HEK293 (cell line): Measurements from ENCODE around the gene FOXM1.

ENCODE experiments used
- CTCF ChIA-PET: fragments of 350-600 bp; formaldehyde crosslinking; extraction: SDS; loops from one replicate; lab custom pipeline; 2021; ENCODE audit warnings: antibody characterized with exemption; lab: Yijun Ruan, JAX
- POLR2A ChIA-PET: fragments of 300-600 bp; formaldehyde crosslinking; extraction: SDS; loops from one replicate; lab custom pipeline; 2020; ENCODE audit warnings: antibody characterized with exemption, inconsistent platforms; lab: Yijun Ruan, JAX
- H3K27ac ChIP-seq: fragments of 200-500 bp; sonication (Bioruptor generic); 2 replicates; pipeline ENCODE4 v1.5.1; 2014; ENCODE audit warnings: low read depth, low read length, control low read depth, inconsistent platforms; ENCODE audit errors: extremely low read depth
- H3K36me3 ChIP-seq, 2 experiments: fragments of 200-500 bp in 1 of 2; sonication (Bioruptor generic) in 1 of 2; 1 replicate in 1 of 2; 2 replicates in 1 of 2; pipeline ENCODE4 v1.5.1; 2014 to 2017; ENCODE audit warnings: inconsistent platforms in 2 of 2, low read length in 2 of 2; ENCODE audit not compliant: control insufficient read depth in 2 of 2, insufficient read depth in 1 of 2
- H3K4me1 ChIP-seq: fragments of 200-500 bp; sonication (Bioruptor generic); 2 replicates; pipeline ENCODE4 v1.5.1; 2014; ENCODE audit warnings: mild to moderate bottlenecking, low read length, inconsistent platforms; ENCODE audit not compliant: control insufficient read depth, insufficient read depth
- H3K4me3 ChIP-seq: 2 replicates; pipeline ENCODE4 v1.5.1; 2011; ENCODE audit warnings: low read depth, mild to moderate bottlenecking, control low read depth, low read length, moderate library complexity
- H3K9me3 ChIP-seq: fragments of 200-500 bp; sonication (Bioruptor generic); 2 replicates; pipeline ENCODE4 v1.5.1; 2014; ENCODE audit warnings: low read depth, low read length, inconsistent platforms; ENCODE audit not compliant: control insufficient read depth, insufficient read depth
- KLF16 ChIP-seq: fragments of 450-650 bp; formaldehyde crosslinking; IDR thresholded peaks from 2 replicates; pipeline ENCODE4 v1.5.1; 2017; ENCODE audit warnings: missing biosample characterization, missing genetic modification characterization
- PRDM6 ChIP-seq: fragments of 450-650 bp; formaldehyde crosslinking; IDR thresholded peaks from 2 replicates; pipeline ENCODE4 v1.5.1; 2017; ENCODE audit warnings: missing biosample characterization, missing genetic modification characterization
- SP3 ChIP-seq: fragments of 450-650 bp; formaldehyde crosslinking; IDR thresholded peaks from 2 replicates; pipeline ENCODE4 v1.5.1; 2016; ENCODE audit warnings: missing biosample characterization, missing genetic modification characterization
- WT1 ChIP-seq: fragments of 450-650 bp; formaldehyde crosslinking; IDR thresholded peaks from 2 replicates; pipeline ENCODE4 v1.5.1; 2016; ENCODE audit warnings: missing biosample characterization, missing genetic modification characterization
- ZBTB17 ChIP-seq: fragments of 450-650 bp; formaldehyde crosslinking; IDR thresholded peaks from 2 replicates; pipeline ENCODE4 v1.5.1; 2016; ENCODE audit warnings: missing biosample characterization, missing genetic modification characterization
- ZBTB20 ChIP-seq: fragments of 450-650 bp; formaldehyde crosslinking; IDR thresholded peaks from 2 replicates; pipeline ENCODE4 v1.5.1; 2016; ENCODE audit warnings: missing biosample characterization, missing genetic modification characterization
- ZNF157 ChIP-seq: fragments of 450-650 bp; formaldehyde crosslinking; IDR thresholded peaks from 2 replicates; pipeline ENCODE4 v1.5.1; 2016; ENCODE audit warnings: missing biosample characterization, missing genetic modification characterization
- ZNF2 ChIP-seq: fragments of 450-650 bp; formaldehyde crosslinking; IDR thresholded peaks from 2 replicates; pipeline ENCODE4 v1.5.1; 2016; ENCODE audit warnings: missing biosample characterization, missing genetic modification characterization
- ZNF239 ChIP-seq: fragments of 450-650 bp; formaldehyde crosslinking; IDR thresholded peaks from 2 replicates; pipeline ENCODE4 v1.5.1; 2016; ENCODE audit warnings: missing biosample characterization, missing genetic modification characterization
- ZNF24 ChIP-seq: fragments of 450-650 bp; formaldehyde crosslinking; IDR thresholded peaks from 2 replicates; pipeline ENCODE4 v1.5.1; 2016; ENCODE audit warnings: missing biosample characterization, missing genetic modification characterization
- ZNF335 ChIP-seq: fragments of 450-650 bp; formaldehyde crosslinking; conservative IDR thresholded peaks from 2 replicates; pipeline ENCODE4 v1.5.1; 2016; ENCODE audit warnings: missing biosample characterization, missing genetic modification characterization
- ZNF48 ChIP-seq: fragments of 450-650 bp; formaldehyde crosslinking; IDR thresholded peaks from 2 replicates; pipeline ENCODE4 v1.5.1; 2016; ENCODE audit warnings: missing biosample characterization, missing genetic modification characterization
- ZNF530 ChIP-seq: fragments of 450-650 bp; formaldehyde crosslinking; IDR thresholded peaks from 2 replicates; pipeline ENCODE4 v1.5.1; 2016; ENCODE audit warnings: low read depth, missing biosample characterization, missing genetic modification characterization
- ZNF561 ChIP-seq: fragments of 450-650 bp; IDR thresholded peaks from 2 replicates; pipeline ENCODE4 v1.5.1; 2018; ENCODE audit warnings: missing biosample characterization, missing genetic modification characterization, borderline replicate concordance
- ZNF654 ChIP-seq: fragments of 450-650 bp; formaldehyde crosslinking; IDR thresholded peaks from 2 replicates; pipeline ENCODE4 v1.5.1; 2016; ENCODE audit warnings: low read depth, missing biosample characterization, missing genetic modification characterization
- TF ChIP-seq, protein P1 (sequence below): fragments of 450-650 bp; formaldehyde crosslinking; IDR thresholded peaks from 2 replicates; pipeline ENCODE4 v1.5.1; 2016; ENCODE audit warnings: missing biosample characterization, missing genetic modification characterization
- TF ChIP-seq, protein P2 (sequence below): fragments of 450-650 bp; formaldehyde crosslinking; IDR thresholded peaks from 2 replicates; pipeline ENCODE4 v1.5.1; 2016; ENCODE audit warnings: missing biosample characterization, missing genetic modification characterization
- TF ChIP-seq, protein P3 (sequence below): fragments of 450-650 bp; formaldehyde crosslinking; IDR thresholded peaks from 2 replicates; pipeline ENCODE4 v1.5.1; 2016; ENCODE audit warnings: missing biosample characterization, missing genetic modification characterization
- TF ChIP-seq, protein P4 (sequence below): fragments of 450-650 bp; formaldehyde crosslinking; IDR thresholded peaks from 2 replicates; pipeline ENCODE4 v1.5.1; 2017; ENCODE audit warnings: missing biosample characterization, mild to moderate bottlenecking, missing genetic modification characterization, moderate library complexity
- TF ChIP-seq, protein P5 (sequence below): fragments of 450-650 bp; formaldehyde crosslinking; IDR thresholded peaks from 2 replicates; pipeline ENCODE4; 2016; ENCODE audit warnings: missing biosample characterization, missing genetic modification characterization

Gene FOXM1

DNA sequence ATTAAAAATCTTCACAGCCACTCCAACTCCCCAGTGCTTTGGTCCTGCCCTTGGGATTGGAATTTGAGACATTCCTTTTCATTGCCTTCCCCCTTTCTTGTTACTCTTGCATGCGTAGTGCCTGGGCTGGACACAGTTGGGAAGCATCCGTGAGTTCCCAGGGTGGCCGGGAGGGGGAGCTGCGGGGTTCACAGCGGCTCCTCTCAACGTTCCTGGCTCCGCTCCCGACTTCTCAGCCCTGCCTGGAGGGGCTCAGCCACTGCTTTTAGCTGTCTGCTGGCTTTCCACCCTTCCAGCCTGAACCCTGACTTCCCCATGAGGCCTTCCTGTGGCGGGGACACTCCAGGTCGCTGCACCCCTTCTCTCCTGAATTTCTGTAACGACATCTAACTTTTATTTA lies 23.3 kb downstream of the FOXM1 start:
- H3K27ac ChIP-seq, result no peak overlapping the region
- H3K4me3 ChIP-seq, result no peak overlapping the region
- TF ChIP-seq ZBTB17, result 0 out of 2 replicates have a peak, but pooled peaks have one; percentile 39
- TF ChIP-seq, protein P1, sequence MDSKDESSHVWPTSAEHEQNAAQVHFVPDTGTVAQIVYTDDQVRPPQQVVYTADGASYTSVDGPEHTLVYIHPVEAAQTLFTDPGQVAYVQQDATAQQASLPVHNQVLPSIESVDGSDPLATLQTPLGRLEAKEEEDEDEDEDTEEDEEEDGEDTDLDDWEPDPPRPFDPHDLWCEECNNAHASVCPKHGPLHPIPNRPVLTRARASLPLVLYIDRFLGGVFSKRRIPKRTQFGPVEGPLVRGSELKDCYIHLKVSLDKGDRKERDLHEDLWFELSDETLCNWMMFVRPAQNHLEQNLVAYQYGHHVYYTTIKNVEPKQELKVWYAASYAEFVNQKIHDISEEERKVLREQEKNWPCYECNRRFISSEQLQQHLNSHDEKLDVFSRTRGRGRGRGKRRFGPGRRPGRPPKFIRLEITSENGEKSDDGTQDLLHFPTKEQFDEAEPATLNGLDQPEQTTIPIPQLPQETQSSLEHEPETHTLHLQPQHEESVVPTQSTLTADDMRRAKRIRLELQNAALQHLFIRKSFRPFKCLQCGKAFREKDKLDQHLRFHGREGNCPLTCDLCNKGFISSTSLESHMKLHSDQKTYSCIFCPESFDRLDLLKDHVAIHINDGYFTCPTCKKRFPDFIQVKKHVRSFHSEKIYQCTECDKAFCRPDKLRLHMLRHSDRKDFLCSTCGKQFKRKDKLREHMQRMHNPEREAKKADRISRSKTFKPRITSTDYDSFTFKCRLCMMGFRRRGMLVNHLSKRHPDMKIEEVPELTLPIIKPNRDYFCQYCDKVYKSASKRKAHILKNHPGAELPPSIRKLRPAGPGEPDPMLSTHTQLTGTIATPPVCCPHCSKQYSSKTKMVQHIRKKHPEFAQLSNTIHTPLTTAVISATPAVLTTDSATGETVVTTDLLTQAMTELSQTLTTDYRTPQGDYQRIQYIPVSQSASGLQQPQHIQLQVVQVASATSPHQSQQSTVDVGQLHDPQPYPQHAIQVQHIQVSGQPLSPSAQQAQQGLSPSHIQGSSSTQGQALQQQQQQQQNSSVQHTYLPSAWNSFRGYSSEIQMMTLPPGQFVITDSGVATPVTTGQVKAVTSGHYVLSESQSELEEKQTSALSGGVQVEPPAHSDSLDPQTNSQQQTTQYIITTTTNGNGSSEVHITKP (tag by site-specific recombination), result 0 out of 2 replicates have a peak, but pooled peaks have one; percentile 41
- peak; percentile 71; the same call in 1 of the 2 replicates for TF ChIP-seq ZNF2
- TF ChIP-seq ZNF24 (tag by site-specific recombination), result 0 out of 2 replicates have a peak, but pooled peaks have one; percentile 38
- TF ChIP-seq ZNF157 (tag by site-specific recombination), result no peak
- TF ChIP-seq, protein P2, sequence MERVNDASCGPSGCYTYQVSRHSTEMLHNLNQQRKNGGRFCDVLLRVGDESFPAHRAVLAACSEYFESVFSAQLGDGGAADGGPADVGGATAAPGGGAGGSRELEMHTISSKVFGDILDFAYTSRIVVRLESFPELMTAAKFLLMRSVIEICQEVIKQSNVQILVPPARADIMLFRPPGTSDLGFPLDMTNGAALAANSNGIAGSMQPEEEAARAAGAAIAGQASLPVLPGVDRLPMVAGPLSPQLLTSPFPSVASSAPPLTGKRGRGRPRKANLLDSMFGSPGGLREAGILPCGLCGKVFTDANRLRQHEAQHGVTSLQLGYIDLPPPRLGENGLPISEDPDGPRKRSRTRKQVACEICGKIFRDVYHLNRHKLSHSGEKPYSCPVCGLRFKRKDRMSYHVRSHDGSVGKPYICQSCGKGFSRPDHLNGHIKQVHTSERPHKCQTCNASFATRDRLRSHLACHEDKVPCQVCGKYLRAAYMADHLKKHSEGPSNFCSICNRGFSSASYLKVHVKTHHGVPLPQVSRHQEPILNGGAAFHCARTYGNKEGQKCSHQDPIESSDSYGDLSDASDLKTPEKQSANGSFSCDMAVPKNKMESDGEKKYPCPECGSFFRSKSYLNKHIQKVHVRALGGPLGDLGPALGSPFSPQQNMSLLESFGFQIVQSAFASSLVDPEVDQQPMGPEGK (tag by site-specific recombination), result 0 out of 2 replicates have a peak, but pooled peaks have one; percentile 14
- TF ChIP-seq WT1 (tag by site-specific recombination), result no peak
- TF ChIP-seq ZNF48 (tag by site-specific recombination), result no peak
- no peak for TF ChIP-seq ZNF335 (tag by site-specific recombination)
- TF ChIP-seq ZNF239 (tag by site-specific recombination), result no peak
- TF ChIP-seq ZNF530, result no peak
- TF ChIP-seq ZNF654 (tag by site-specific recombination), result peak; percentile 36; the same call in 1 of the 2 replicates
- TF ChIP-seq, protein P3, sequence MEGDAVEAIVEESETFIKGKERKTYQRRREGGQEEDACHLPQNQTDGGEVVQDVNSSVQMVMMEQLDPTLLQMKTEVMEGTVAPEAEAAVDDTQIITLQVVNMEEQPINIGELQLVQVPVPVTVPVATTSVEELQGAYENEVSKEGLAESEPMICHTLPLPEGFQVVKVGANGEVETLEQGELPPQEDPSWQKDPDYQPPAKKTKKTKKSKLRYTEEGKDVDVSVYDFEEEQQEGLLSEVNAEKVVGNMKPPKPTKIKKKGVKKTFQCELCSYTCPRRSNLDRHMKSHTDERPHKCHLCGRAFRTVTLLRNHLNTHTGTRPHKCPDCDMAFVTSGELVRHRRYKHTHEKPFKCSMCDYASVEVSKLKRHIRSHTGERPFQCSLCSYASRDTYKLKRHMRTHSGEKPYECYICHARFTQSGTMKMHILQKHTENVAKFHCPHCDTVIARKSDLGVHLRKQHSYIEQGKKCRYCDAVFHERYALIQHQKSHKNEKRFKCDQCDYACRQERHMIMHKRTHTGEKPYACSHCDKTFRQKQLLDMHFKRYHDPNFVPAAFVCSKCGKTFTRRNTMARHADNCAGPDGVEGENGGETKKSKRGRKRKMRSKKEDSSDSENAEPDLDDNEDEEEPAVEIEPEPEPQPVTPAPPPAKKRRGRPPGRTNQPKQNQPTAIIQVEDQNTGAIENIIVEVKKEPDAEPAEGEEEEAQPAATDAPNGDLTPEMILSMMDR (tag by site-specific recombination), result peak; percentile 83
- TF ChIP-seq, all 188 proteins: peak for 7
- Histone ChIP-seq H3K4me1 (no peaks in the 10 kb centered on the region), H3K36me3 (peaks cover 2 to 16% of the 10 kb centered on the region in 2 experiments), H3K9me3 (no peaks in the 10 kb centered on the region)
- CTCF ChIA-PET, result interaction anchor here (0.6 to 2.2 kb wide), 26 partner anchors 8 to 302 kb away, joined by 3 to 20 read pairs (median 4); no protein-coding TSS in a partner anchor
- POLR2A ChIA-PET, result interaction anchor here (1.0 to 1.7 kb wide), 3 partner anchors 8 to 37 kb away, joined by 4 to 7 read pairs (median 6); partner anchors contain the start of gene TULP3

- Histone ChIP-seq H3K4me1 (no peaks in the 10 kb centered on the region), H3K9me3 (no peaks in the 10 kb centered on the region), H3K36me3 (peaks cover 0 to 2% of the 10 kb centered on the region in 2 experiments; a peak in 2 of 3 replicates), H3K4me3 (no peak overlapping the region), H3K27ac (no peak overlapping the region)
- ChIA-PET POLR2A (no interaction called here), CTCF (interaction anchor here (0.7 to 1.4 kb wide), 4 partner anchors 9 to 459 kb away, joined by 3 to 10 read pairs (median 4); no protein-coding TSS in a partner anchor)
- TF ChIP-seq, protein P4, sequence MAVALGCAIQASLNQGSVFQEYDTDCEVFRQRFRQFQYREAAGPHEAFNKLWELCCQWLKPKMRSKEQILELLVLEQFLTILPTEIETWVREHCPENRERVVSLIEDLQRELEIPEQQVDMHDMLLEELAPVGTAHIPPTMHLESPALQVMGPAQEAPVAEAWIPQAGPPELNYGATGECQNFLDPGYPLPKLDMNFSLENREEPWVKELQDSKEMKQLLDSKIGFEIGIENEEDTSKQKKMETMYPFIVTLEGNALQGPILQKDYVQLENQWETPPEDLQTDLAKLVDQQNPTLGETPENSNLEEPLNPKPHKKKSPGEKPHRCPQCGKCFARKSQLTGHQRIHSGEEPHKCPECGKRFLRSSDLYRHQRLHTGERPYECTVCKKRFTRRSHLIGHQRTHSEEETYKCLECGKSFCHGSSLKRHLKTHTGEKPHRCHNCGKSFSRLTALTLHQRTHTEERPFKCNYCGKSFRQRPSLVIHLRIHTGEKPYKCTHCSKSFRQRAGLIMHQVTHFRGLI, result no peak
- TF ChIP-seq SP3 (no peak), KLF16 (tag by site-specific recombination) (no peak), ZBTB20 (tag by site-specific recombination) (no peak), ZNF561 (tag by site-specific recombination) (no peak), PRDM6 (tag by site-specific recombination) (no peak)
- TF ChIP-seq, protein P5, sequence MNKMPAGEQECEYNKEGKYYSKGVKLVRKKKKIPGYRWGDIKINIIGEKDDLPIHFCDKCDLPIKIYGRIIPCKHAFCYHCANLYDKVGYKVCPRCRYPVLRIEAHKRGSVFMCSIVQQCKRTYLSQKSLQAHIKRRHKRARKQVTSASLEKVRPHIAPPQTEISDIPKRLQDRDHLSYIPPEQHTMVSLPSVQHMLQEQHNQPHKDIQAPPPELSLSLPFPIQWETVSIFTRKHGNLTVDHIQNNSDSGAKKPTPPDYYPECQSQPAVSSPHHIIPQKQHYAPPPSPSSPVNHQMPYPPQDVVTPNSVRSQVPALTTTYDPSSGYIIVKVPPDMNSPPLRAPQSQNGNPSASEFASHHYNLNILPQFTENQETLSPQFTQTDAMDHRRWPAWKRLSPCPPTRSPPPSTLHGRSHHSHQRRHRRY (tag by site-specific recombination), result no peak
Measured at GRCh38 chr12:2851931-2852330, 25.0 kb downstream of the FOXM1 start.
